Measurements from ENCODE around the gene SEMA6D. TPM values are rescaled to one million over a fixed set of nuclear protein-coding genes. Genes with fewer than 3 reads are reported as not detected.

The SEMA6D gene
- total RNA-seq, 1 donor, result 17.7 TPM

DNA sequence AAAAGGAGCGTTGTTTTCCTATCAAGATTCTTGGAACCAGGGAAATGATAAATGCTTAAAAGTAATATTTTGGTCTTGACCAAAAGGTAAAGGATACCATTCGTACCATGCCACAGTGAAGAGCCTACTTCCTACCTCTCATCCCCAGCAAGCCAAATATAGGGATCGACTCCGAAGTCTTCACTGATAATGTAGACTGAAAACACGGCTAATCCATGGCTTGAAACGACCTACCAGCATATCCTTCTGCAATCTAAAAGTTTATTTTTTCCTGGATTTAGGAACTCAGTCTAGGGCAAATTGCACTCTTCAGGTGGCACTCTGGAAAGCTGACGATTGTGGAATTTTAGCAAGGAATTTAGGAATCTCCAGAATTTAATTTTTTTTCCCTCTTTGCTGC lies 1.9 kb upstream of the SEMA6D start:
- no peak overlapping the region for H3K4me3 ChIP-seq (ENCODE audit: low read depth, low read length)
- no peak for TF ChIP-seq CTCF (IDR thresholded peaks at IDR 0.05; ENCODE audit: insufficient read depth, low read length)
- no peak for DNase-seq (ENCODE audit: low read depth)

DNA sequence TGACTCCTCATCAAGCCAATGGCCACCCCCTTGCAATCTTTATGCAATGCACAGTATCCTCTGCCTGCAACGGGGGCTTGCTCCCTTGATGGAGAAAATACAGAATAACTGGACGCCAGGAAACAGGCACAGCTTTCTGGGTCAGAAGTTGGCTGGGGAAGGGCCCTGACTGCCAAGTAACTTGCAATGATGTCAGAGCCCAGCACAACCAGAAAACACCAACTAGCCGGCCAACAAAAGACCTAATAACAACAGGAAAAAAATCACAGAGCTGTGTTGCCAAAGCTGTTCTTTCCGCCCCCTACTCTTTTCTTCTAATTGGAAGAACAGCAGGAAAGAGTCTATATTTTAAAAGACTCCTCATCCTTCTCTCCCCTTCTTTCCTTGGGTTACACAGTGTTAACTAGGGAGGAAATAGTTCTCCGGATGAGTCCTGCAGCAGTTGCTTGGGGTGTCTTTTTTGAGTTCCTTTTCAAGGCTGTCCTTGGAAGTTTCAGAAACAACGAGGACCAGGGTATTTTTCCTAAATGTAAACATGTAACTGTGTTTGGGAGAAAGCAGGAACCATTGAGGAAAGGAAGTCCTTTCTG lies 1.4 kb upstream of the SEMA6D start:
- no peak for TF ChIP-seq CTCF (IDR thresholded peaks at IDR 0.05; ENCODE audit: insufficient read depth, low read length)
- H3K4me3 ChIP-seq (ENCODE audit: low read depth, low read length), result no peak overlapping the region
- peak; percentile 61 for DNase-seq (ENCODE audit: low read depth)

- TF ChIP-seq CTCF (IDR thresholded peaks at IDR 0.05; ENCODE audit: insufficient read depth, low read length), result no peak
- H3K4me3 ChIP-seq (ENCODE audit: low read depth, low read length), result no peak overlapping the region
- DNase-seq (ENCODE audit: low read depth), result no peak
Measured at GRCh38 chr15:47716516-47716915, 789 bp upstream of the SEMA6D start.

GRCh38 chr15:47718497-47719437 lies 1.5 kb downstream of the SEMA6D start:
- DNase-seq (ENCODE audit: low read depth), result no peak
- H3K4me3 ChIP-seq (ENCODE audit: low read depth, low read length), result peak overlapping the region; percentile 70

GRCh38 chr15:47719730-47720129 lies 2.4 kb downstream of the SEMA6D start:
- H3K4me3 ChIP-seq (ENCODE audit: low read depth, low read length), result peak overlapping the region; percentile 70
- no peak for TF ChIP-seq CTCF (IDR thresholded peaks at IDR 0.05; ENCODE audit: insufficient read depth, low read length)
- no peak for DNase-seq (ENCODE audit: low read depth)

More at GRCh38 chr15:47718497-47719437, 1.5 kb downstream of the SEMA6D start:
- no peak for TF ChIP-seq CTCF (IDR thresholded peaks at IDR 0.05; ENCODE audit: insufficient read depth, low read length)

DNA sequence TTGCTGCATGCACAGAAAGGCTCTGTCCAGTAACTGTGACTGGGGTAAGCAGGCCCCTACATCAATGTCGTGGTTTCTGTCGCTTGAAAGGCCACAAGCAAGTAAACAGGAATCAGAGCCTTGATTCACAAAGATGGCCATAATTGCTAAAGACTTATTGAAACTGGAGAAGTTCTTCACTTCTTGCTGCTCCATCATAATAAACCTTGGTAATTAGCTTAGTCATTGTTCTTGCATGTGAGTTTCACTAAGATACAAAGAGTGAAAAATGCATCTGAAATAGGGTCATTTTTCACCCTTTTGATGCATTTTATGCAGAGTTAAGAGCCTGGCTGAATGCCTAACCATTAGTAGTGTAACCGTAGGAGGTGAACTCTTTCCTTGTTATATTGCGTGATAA lies 3.2 kb downstream of the SEMA6D start:
- no peak for TF ChIP-seq CTCF (IDR thresholded peaks at IDR 0.05; ENCODE audit: insufficient read depth, low read length)
- no peak for DNase-seq (ENCODE audit: low read depth)
- H3K4me3 ChIP-seq (ENCODE audit: low read depth, low read length), result peak overlapping the region; percentile 29
